SKM-1 treated with dmso at 0.1 percent for 144 hours (cell line): ENCODE results near the gene APEH.

ENCODE experiments used
- DNase-seq: peaks from one replicate; lab custom pipeline; 2025; ENCODE audit not compliant: unreplicated experiment; lab: John Stamatoyannopoulos, UW

The APEH gene

DNA sequence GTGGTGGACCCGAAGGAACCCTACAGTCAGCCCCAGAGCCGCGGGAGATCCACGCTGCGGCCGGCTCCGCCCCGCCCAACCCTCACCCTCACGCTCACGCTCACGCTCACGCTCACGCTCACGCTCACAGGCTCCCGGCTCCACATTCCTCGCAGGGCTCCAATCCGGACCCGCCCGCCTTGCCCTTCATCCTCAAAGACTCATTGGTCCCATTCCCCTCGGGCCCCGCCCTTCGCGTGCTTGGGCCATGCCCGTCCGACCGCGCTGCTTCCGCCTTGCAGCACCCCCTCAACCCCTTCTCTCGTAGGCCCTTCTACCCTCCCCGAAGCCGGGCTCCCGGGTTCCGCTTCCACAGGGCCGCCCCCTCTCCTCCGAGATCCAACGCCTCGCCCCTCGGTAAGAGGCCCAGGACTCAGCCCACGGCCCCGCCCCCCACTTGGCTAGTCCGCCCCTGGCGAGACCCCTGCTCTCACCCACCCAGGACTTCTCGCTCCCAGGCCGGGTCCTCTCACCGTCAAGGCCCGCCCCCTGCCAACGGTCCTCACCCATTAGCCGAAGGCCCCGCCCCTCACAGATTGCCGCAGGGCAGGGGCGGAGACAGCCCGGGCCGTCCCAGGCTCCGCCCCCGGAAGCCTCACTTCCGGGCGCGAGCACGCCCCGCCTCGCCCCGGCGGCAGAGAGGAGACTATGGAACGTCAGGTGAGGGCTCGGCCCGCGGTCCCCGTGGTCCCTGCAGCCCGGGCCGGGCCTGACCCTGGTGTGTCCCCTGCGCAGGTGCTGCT, at the start of gene APEH:
APEH (plus strand) TSS at position 637 of the 782 bp plus-strand sequence; CDS start at position 688, 51 bp downstream.
- DNase-seq, result no peak

DNA sequence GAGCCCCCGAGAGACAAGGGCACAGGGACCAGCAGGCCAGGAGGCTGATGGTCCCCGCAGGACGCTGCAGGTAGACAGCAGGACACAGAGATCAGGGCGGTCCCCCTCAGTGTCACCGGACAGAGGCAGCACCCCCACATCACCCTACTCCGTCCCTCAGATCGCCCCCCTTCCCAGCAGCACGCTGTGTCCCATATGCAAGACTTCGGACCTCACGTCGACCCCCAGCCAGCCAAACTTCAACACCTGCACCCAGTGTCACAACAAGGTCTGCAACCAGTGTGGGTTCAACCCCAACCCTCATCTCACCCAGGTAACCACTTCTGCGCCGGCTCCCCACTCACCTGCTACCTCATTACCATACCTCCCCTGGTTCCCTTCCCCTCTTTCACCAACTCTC, 49.1 kb upstream of the APEH start:
- no peak for DNase-seq

DNA sequence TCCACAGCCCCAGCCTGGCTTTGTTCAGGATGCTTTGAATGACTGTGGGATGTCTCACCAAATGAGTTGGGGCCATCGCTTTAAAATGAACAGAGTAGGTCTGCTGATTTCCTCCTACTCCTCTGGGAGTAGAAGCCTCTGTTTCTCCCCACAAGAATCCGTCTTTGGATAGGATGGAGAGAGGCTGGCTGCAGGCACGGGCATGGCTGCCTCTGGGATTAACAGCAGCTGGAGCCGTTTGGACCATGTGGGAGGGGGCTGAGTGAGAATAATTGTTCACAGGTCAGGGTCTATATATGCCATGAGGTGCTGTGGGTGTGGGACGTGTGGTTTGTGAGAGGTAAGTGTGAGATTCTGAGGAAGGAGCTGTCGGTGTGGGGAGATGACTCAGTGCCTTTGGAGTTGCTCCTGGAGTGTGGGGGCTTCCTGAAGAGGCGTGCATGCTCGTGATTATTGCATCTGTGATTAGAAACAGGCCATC, 48.0 kb upstream of the APEH start:
- no peak for DNase-seq

DNA sequence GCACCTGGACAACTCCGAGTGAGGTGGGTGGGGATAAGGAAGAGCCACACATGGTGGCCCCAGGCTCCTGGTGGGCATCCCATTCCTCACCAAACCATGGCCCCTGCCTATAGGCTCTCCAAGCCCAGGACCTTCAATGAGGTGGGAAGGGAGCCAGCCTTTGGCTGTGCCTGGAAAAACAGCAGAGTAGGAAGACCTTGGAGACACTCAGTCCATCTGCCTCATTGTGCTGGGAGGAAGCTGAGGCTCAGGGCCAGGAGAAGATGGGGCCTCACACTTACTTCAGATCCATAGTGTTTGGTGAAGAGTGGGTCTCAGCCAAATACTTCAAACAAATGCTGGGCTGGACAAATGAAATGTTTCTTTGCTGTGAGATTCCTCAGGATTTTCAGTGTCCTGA, 47.4 kb upstream of the APEH start:
- DNase-seq, result no peak

DNA sequence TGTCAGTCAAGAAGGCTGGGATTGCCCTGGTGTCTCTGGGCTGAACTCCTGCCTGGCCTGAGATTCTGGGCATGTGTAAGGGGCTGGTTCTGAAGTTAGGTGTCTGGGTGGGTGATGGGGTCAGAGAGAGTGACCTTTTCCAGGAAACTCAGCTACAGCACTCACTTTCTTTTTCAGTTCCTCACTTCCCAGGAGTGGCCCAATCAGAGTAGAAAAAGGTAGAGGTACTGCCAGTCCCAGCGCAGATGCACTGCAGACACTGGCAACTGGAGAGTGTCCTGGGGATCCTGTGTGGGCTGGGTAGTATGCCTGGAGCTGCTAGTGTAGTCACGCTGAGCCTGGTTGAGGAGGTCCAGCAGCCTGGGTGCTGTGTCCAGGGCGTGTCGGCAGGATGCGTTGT, 46.5 kb upstream of the APEH start:
- DNase-seq, result no peak

DNA sequence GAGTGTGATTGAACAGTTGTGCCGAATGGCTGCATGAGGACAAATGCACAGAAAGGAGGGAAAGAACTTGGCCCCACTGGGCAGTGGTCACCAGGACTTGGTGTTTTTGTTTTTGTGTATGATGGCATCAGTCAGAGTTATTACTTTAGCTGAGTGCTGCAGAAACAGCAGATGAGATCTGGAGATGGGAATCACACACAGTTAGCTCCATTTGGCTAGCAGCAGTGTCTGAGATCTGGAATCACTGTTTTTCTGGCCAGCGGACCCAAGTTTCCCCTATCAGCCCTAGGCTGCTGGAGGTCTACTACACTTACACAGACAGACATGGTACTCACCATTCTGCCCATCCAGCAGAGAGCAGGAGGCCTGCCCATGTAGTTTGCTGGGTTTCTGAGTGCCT, 45.9 kb upstream of the APEH start:
- no peak for DNase-seq

DNA sequence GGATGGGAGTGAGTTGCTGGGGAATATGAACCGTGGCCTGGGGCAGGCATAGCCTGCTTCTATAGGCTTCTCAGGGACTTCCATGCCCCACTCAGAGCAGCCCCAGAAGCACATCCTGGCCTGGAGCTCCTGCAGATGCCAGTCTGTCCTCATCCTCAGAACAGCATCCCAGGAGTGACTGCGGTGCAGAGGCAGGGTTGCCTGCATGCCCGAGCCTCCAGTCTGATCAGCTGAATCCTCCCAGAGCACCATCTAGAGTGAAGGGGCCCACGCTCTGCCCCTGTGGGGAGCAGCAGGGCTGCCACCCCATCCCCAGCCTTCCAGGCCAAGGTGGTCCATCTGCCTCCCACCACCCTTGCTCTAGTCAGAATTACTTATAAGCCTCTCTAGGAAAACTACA, 44.7 kb upstream of the APEH start:
- DNase-seq, result no peak

DNA sequence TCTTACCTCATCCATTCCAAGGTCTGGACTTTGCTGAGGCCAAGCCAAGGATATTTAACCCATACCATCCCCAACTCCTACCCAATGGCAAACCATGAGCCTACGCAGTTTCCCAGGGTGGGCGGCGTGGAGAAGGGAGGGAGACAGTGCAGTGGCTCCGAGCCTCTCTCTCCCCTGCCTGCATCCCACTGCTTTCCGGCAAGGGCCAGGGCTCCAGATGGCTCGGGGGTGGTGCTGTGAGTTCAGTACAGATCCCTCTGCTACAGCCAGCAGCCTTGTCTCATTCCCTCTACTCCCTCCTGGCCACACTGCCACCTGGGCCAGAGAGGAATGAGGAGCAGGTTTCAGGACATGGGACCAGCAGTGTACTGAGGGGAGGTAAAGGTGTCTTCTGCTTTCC, 44.3 kb upstream of the APEH start:
- no peak for DNase-seq

DNA sequence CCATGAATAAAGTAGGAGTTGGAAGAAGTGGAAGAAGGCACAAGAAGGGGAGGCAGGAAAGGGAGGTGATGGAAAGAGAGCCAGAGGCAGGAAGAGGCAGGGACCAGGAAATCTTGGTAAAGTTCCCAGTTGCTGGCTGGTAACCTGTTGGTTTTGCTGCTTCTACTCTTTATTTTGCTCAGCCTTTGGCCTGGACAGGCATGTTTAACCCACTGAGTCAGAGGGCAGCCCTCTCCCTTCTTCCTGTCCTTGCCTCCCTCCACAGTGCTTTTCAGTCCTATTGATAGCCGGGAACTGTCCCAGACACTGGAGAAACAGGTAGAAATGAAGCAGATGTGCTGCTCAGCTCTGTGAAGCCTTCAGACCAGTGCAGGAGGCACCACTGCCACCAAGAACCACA, 43.4 kb upstream of the APEH start:
- DNase-seq, result no peak

DNA sequence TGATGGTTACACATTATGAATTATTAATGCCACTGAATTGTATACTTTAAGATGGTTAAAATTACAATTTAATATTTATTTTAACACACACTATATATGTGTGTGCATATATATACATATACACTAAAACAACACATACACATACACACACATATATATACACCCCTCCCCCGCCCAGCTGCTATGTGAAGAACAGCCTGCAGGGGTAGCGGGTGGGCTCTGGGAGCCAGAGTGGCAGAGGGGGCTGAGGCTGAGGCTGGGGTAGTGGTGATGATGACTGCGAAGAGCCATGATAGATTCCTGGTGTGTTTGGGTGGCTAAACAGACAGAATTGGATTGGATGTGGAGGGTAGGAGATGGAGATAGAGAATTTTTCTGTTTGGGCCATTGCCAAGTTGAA, 39.4 kb upstream of the APEH start:
- DNase-seq, result no peak

DNA sequence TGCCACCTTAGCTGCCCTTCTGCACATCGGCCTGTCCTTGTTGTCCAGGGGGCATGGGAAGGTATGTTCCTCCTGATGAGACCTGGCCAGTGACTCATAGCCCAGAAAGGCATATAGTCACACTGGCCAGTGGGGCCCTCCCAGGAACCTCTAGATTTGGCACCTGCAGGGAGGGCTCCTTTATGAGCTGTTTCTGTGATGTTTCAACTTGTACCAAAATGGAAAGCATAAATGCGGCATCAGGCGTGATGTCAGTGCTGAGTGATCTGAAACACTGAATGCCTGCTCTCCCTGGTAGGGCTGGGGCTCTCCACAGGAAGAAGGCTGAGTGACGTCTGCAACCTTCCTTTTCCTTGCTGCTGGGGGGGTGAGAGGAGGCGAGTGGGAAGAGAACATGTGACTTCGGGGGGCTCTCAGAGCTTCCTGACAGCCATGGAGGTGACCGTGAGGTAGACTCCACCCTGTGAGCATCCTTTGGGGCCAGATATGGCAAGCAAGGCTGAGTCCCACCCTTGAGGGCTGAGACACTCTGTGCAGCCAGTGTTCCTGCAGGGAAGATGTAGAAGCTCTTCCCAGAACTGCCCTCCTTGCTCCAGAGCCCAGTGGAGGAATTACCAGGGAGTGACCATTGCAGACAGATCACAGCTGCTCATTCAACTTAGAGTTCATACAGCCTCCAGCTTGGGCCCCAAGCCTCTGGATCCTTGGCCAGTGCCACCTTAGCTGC, 37.1 kb upstream of the APEH start:
- DNase-seq, result no peak

DNA sequence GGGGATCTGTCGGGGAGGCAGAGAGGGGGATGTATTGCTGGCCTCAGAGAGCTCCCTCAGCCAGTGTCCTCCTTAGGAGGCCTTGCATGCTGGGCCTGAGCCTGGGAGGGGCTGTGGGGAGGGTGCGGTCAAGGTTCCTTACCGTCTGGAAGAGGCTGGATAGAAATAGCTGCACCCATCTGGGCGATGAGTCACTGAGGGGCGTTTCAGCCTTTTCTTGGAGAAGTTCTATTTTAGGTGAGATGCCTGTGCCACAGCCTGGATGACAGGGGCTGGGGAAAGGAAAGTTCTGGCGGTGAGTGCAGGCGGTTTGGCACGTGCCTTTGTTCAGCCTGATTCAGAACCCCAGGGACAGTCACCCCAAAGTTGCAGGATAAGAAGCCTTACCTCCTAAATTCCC, 35.7 kb upstream of the APEH start:
- no peak for DNase-seq

DNA sequence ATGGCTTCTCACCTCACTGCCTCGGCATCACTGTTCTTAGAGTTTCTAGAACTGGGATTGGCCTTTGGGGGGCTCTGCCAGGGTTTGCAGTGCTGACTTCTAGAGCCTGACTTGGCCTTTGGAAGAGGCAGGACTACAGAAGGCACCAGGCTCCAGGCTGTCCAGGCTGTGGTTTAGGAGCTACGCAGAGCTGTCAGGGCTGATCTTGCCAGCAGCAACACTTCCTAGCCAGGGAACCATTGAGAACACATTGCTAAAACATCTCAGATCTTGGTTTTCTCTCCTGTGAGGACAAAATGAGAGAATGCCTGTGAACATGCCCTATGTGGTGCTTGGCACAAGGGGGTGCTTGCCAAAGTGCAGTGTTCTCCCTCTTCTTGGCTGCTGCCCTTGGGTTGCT, 34.6 kb upstream of the APEH start:
- DNase-seq, result no peak

DNA sequence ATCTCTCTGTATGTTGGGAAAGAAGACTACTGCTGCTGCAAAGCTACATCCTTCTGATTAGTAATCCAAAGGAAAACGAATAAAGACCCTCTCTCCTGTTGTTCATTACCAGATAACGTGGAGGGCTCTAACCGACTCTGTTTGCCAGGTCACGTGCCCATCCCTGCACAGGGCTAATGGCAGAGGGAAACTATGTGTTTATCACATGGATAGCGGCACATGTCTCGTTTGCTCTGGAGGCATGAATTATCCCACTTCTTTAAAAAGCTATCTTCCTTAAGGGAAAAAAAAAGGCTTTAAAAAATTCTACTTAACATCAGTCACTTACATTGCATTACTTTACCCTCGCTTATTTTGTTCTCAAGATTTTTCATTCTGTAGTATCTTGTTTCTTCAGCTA, 32.9 kb upstream of the APEH start:
- DNase-seq, result no peak

DNA sequence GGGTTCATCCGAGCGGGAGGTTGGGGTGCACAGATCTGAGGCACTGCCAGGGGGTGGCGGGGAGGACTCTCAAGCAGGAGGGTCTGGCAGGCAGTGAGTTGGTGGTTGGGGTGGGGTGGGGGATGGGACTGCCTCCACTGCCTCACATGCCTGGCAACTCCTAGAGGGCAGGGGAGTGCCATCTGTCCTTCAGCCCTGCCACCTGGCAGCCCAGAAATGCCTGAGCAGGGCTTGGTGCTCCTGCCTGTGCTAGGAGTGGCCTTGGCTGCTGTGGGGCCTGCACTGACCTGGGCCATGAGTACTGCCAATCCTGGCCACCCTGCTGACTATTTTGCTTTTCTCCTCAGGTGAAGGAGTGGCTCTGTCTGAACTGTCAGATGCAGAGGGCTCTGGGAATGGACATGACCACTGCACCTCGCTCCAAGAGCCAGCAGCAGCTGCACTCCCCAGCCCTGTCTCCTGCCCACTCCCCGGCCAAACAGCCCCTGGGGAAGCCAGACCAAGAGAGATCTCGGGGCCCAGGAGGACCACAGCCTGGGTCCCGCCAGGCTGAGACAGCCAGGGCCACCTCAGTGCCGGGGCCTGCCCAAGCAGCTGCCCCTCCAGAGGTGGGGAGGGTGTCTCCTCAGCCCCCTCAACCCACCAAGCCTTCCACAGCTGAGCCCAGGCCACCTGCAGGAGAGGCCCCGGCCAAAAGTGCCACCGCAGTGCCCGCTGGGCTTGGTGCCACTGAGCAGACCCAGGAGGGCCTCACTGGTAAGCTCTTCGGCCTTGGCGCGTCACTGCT, 32.0 kb upstream of the APEH start:
- no peak for DNase-seq

DNA sequence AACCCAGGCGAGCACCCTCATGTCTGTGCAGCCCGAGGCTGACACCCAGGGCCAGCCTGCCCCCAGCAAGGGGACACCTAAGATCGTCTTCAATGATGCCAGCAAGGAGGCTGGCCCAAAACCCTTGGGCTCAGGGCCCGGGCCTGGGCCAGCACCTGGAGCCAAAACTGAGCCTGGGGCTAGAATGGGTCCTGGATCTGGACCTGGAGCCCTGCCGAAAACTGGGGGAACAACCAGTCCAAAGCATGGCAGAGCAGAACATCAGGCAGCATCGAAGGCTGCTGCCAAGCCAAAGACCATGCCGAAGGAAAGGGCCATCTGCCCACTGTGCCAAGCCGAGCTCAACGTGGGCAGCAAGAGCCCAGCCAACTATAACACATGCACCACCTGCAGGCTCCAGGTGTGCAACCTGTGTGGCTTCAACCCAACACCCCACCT, 31.4 kb upstream of the APEH start:
- DNase-seq, result no peak

DNA sequence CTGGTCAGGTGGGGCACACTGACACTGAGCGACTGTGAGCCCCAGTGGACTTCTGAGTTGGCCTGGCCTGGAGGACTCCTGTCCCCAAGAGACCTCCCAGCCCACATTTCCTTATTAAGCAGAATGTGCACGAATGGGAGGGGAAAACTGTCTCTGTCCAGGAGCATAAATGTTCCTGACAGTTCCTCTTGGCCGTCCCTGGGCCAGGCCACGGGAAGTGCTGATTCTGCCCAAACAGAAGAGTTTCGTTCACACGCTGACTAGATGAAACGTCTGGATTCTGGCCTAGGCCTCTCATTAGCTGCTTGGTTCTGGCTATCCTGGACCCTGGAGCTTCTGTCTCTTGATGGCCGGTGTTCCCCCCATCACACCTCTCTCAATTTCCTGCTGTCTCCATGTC, 29.5 kb upstream of the APEH start:
- no peak for DNase-seq

DNA sequence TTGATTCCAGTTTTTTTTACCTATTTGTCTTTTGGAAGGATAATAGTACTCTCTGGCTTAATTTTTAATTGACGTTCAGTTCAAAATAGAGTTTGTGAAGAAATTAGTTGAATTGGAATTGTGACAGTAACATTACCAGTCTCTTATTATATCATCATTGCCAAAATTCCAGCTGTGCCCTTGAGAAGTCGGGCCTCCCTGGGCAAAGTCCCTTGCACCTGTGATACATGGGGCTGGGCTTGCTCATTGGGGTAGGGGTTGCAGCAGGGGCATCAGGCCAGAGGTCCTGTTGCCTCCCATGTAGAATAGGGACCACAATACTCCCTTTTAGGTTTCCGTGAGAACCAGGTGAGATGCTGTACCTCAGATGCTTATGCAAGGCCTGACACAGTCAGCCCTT, 27.9 kb upstream of the APEH start:
- DNase-seq, result no peak

DNA sequence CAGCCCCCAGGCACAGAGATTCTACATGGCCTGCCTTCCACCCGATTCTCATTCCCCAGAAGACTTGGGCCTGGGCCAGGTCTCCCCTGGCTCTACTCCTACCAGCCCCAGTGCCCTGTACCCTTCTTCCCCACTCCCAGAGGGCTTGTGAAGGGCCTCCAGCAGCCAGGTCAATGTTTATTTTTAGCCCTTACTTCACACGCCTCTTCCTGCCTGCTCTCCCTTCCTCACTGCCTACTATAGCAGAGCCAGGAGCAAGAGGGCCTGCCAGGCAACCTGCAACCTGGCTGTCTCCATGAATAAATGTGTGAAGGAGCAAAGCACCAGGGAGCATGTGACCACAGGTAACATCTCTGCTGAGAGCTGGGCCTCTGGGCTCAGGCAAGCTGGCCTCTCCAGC, 26.4 kb upstream of the APEH start:
- DNase-seq, result peak; percentile 55

DNA sequence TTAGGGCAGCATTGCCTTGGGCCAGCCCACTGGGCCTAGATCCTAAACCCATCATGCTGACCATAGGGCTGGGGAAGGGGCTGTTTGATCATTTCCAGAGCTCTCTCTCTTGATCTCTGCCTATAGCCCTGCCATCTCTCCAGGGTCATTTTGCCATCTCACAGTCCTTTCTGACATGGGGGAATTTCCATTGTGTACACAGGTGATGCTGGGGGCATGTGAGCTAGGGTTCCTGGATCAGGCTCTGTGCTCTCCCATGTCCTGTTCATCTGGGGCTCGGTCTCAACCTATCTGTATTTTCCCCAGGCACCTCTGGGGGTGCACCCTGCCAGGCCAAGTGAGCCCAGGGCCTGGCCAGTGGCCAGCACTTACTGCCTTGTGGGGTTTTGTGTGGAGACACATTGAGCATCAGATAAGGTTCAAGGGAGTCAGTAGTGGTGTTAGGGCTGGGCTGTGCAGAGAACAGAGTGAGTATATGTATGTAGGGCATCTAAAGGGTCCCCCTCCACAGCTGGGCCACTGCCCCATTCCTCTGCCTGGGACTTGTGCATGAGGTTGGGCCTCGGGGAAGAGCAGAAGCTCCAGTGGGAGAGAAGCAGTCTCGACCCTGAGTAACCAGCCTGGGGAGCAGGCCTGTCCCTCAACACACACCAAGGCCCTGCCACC, 25.7 kb upstream of the APEH start:
- no peak for DNase-seq

DNA sequence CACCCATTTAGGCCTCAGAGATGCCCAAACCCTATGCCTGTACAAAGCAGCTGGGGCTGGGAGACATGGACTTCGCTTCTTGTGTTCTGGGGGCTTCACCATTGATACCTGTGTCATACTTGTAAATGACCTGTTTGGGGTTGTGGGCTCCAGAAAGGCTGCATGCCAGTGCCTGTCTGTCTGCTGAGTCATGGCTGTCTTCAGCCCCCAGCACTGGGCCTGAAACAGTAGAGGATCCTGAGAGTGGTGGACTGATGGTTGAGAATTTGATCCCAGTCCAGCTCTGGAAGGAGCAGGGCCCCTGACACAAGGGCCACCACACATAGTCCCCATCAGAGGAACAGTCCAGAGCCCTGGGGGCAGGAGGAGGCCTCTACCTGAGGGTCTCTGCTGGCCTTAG, 24.6 kb upstream of the APEH start:
- no peak for DNase-seq
